ENCODE measurements around the gene PIK3C2G.

The PIK3C2G gene

GRCh38 chr12:18358930-18359329 lies 97.6 kb downstream of the PIK3C2G start:
- H3K4me1 ChIP-seq (ENCODE audit: control extremely low read depth in 1 of 4, control insufficient read depth in 4 of 4, insufficient read depth in 4 of 4, low read length in 3 of 4): no peaks in the 10 kb centered on the region
- no peak for DNase-seq
- H3K4me3 ChIP-seq (ENCODE audit: control insufficient read depth in 1 of 7, extremely low read depth in 1 of 7, insufficient read depth in 4 of 7, low read depth in 2 of 7, low read length in 6 of 7): no peak overlapping the region
- CTCF ChIA-PET: no interaction called here
- no peaks in the 10 kb centered on the region for H3K36me3 ChIP-seq (ENCODE audit: control insufficient read depth in 4 of 4, insufficient read depth in 4 of 4, low read length in 3 of 4)
- POLR2A ChIA-PET: no interaction called here
- H3K27ac ChIP-seq (ENCODE audit: insufficient read depth in 1 of 2, low read depth in 1 of 2, low read length in 2 of 2, poor library complexity in 1 of 2, severe bottlenecking in 2 of 2): no peak overlapping the region
- H3K9me3 ChIP-seq (ENCODE audit: control extremely low read depth in 1 of 5, control insufficient read depth in 4 of 5, insufficient read depth in 2 of 5, low read depth in 1 of 5, low read length in 4 of 5): no peaks in the 10 kb centered on the region
- H3K27me3 ChIP-seq (replicated peaks in 2 of 5; ENCODE audit: control insufficient read depth in 4 of 5, insufficient read depth in 5 of 5, low read length in 4 of 5): no peaks in the 10 kb centered on the region
- 100% methylated on average over 1 of the region's 2 CpGs for WGBS (ENCODE audit: insufficient coverage)

- Histone ChIP-seq H3K27me3 (replicated peaks in 2 of 5; ENCODE audit: control insufficient read depth in 4 of 5, insufficient read depth in 5 of 5, low read length in 4 of 5) (no peaks in the 10 kb centered on the region), H3K4me3 (ENCODE audit: control insufficient read depth in 1 of 7, extremely low read depth in 1 of 7, insufficient read depth in 4 of 7, low read depth in 2 of 7, low read length in 6 of 7) (no peak overlapping the region), H3K27ac (ENCODE audit: insufficient read depth in 1 of 2, low read depth in 1 of 2, low read length in 2 of 2, poor library complexity in 1 of 2, severe bottlenecking in 2 of 2) (no peak overlapping the region), H3K4me1 (ENCODE audit: control extremely low read depth in 1 of 4, control insufficient read depth in 4 of 4, insufficient read depth in 4 of 4, low read length in 3 of 4) (no peaks in the 10 kb centered on the region), H3K9me3 (ENCODE audit: control extremely low read depth in 1 of 5, control insufficient read depth in 4 of 5, insufficient read depth in 2 of 5, low read depth in 1 of 5, low read length in 4 of 5) (no peaks in the 10 kb centered on the region), H3K36me3 (ENCODE audit: control insufficient read depth in 4 of 4, insufficient read depth in 4 of 4, low read length in 3 of 4) (no peaks in the 10 kb centered on the region)
- CTCF ChIA-PET: no interaction called here
- no peak for DNase-seq
- POLR2A ChIA-PET: no interaction called here
These were observed 100.1 kb downstream of the PIK3C2G start for GRCh38 chr12:18361433-18361832.

GRCh38 chr12:18363321-18363720 lies 102.0 kb downstream of the PIK3C2G start:
- ChIA-PET CTCF (no interaction called here), POLR2A (no interaction called here)
- Histone ChIP-seq H3K27me3 (replicated peaks in 2 of 5; ENCODE audit: control insufficient read depth in 4 of 5, insufficient read depth in 5 of 5, low read length in 4 of 5) (no peaks in the 10 kb centered on the region), H3K4me3 (ENCODE audit: control insufficient read depth in 1 of 7, extremely low read depth in 1 of 7, insufficient read depth in 4 of 7, low read depth in 2 of 7, low read length in 6 of 7) (no peak overlapping the region), H3K36me3 (ENCODE audit: control insufficient read depth in 4 of 4, insufficient read depth in 4 of 4, low read length in 3 of 4) (no peaks in the 10 kb centered on the region), H3K27ac (ENCODE audit: insufficient read depth in 1 of 2, low read depth in 1 of 2, low read length in 2 of 2, poor library complexity in 1 of 2, severe bottlenecking in 2 of 2) (no peak overlapping the region), H3K9me3 (ENCODE audit: control extremely low read depth in 1 of 5, control insufficient read depth in 4 of 5, insufficient read depth in 2 of 5, low read depth in 1 of 5, low read length in 4 of 5) (no peaks in the 10 kb centered on the region), H3K4me1 (ENCODE audit: control extremely low read depth in 1 of 4, control insufficient read depth in 4 of 4, insufficient read depth in 4 of 4, low read length in 3 of 4) (no peaks in the 10 kb centered on the region)
- no peak for DNase-seq
- WGBS (ENCODE audit: insufficient coverage): 81% methylated on average over 2 of the region's 2 CpGs

- H3K4me3 ChIP-seq (ENCODE audit: control insufficient read depth in 1 of 7, extremely low read depth in 1 of 7, insufficient read depth in 4 of 7, low read depth in 2 of 7, low read length in 6 of 7): no peak overlapping the region
- WGBS (ENCODE audit: insufficient coverage): 83% methylated on average over 3 of the region's 3 CpGs
- POLR2A ChIA-PET: no interaction called here
- H3K36me3 ChIP-seq (ENCODE audit: control insufficient read depth in 4 of 4, insufficient read depth in 4 of 4, low read length in 3 of 4): no peaks in the 10 kb centered on the region
- DNase-seq: peak in 2 of 3 donors; percentile 7 to 29
- CTCF ChIA-PET: no interaction called here
- no peak overlapping the region for H3K27ac ChIP-seq (ENCODE audit: insufficient read depth in 1 of 2, low read depth in 1 of 2, low read length in 2 of 2, poor library complexity in 1 of 2, severe bottlenecking in 2 of 2)
- H3K27me3 ChIP-seq (replicated peaks in 2 of 5; ENCODE audit: control insufficient read depth in 4 of 5, insufficient read depth in 5 of 5, low read length in 4 of 5): no peaks in the 10 kb centered on the region
- no peaks in the 10 kb centered on the region for H3K4me1 ChIP-seq (ENCODE audit: control extremely low read depth in 1 of 4, control insufficient read depth in 4 of 4, insufficient read depth in 4 of 4, low read length in 3 of 4)
- H3K9me3 ChIP-seq (ENCODE audit: control extremely low read depth in 1 of 5, control insufficient read depth in 4 of 5, insufficient read depth in 2 of 5, low read depth in 1 of 5, low read length in 4 of 5): no peaks in the 10 kb centered on the region
These were observed 107.3 kb downstream of the PIK3C2G start for GRCh38 chr12:18368594-18368993.

- no peak overlapping the region for H3K4me3 ChIP-seq (ENCODE audit: control insufficient read depth in 1 of 7, extremely low read depth in 1 of 7, insufficient read depth in 4 of 7, low read depth in 2 of 7, low read length in 6 of 7)
- H3K27me3 ChIP-seq (replicated peaks in 2 of 5; ENCODE audit: control insufficient read depth in 4 of 5, insufficient read depth in 5 of 5, low read length in 4 of 5): no peaks in the 10 kb centered on the region
- peaks cover 0 to 6% (median 0%) of the 10 kb centered on the region in 5 experiments for H3K9me3 ChIP-seq (ENCODE audit: control extremely low read depth in 1 of 5, control insufficient read depth in 4 of 5, insufficient read depth in 2 of 5, low read depth in 1 of 5, low read length in 4 of 5)
- no peak for DNase-seq
- no peaks in the 10 kb centered on the region for H3K36me3 ChIP-seq (ENCODE audit: control insufficient read depth in 4 of 4, insufficient read depth in 4 of 4, low read length in 3 of 4)
- H3K27ac ChIP-seq (ENCODE audit: insufficient read depth in 1 of 2, low read depth in 1 of 2, low read length in 2 of 2, poor library complexity in 1 of 2, severe bottlenecking in 2 of 2): no peak overlapping the region
- 100% methylated on average over 3 of the region's 6 CpGs for WGBS (ENCODE audit: insufficient coverage)
- ChIA-PET CTCF (no interaction called here), POLR2A (no interaction called here)
- H3K4me1 ChIP-seq (ENCODE audit: control extremely low read depth in 1 of 4, control insufficient read depth in 4 of 4, insufficient read depth in 4 of 4, low read length in 3 of 4): no peaks in the 10 kb centered on the region
These were observed 111.9 kb downstream of the PIK3C2G start for GRCh38 chr12:18373181-18373580.

GRCh38 chr12:18375131-18375530 lies 113.8 kb downstream of the PIK3C2G start:
- H3K36me3 ChIP-seq (ENCODE audit: control insufficient read depth in 4 of 4, insufficient read depth in 4 of 4, low read length in 3 of 4): no peaks in the 10 kb centered on the region
- H3K4me3 ChIP-seq (ENCODE audit: control insufficient read depth in 1 of 7, extremely low read depth in 1 of 7, insufficient read depth in 4 of 7, low read depth in 2 of 7, low read length in 6 of 7): no peak overlapping the region
- no peak for DNase-seq
- no peak overlapping the region for H3K27ac ChIP-seq (ENCODE audit: insufficient read depth in 1 of 2, low read depth in 1 of 2, low read length in 2 of 2, poor library complexity in 1 of 2, severe bottlenecking in 2 of 2)
- H3K27me3 ChIP-seq (replicated peaks in 2 of 5; ENCODE audit: control insufficient read depth in 4 of 5, insufficient read depth in 5 of 5, low read length in 4 of 5): no peaks in the 10 kb centered on the region
- POLR2A ChIA-PET: no interaction called here
- H3K9me3 ChIP-seq (ENCODE audit: control extremely low read depth in 1 of 5, control insufficient read depth in 4 of 5, insufficient read depth in 2 of 5, low read depth in 1 of 5, low read length in 4 of 5): peaks cover 0 to 6% (median 0%) of the 10 kb centered on the region in 5 experiments
- no peaks in the 10 kb centered on the region for H3K4me1 ChIP-seq (ENCODE audit: control extremely low read depth in 1 of 4, control insufficient read depth in 4 of 4, insufficient read depth in 4 of 4, low read length in 3 of 4)
- CTCF ChIA-PET: no interaction called here

- H3K27ac ChIP-seq (ENCODE audit: insufficient read depth in 1 of 2, low read depth in 1 of 2, low read length in 2 of 2, poor library complexity in 1 of 2, severe bottlenecking in 2 of 2): no peak overlapping the region
- no peaks in the 10 kb centered on the region for H3K27me3 ChIP-seq (replicated peaks in 2 of 5; ENCODE audit: control insufficient read depth in 4 of 5, insufficient read depth in 5 of 5, low read length in 4 of 5)
- H3K36me3 ChIP-seq (ENCODE audit: control insufficient read depth in 4 of 4, insufficient read depth in 4 of 4, low read length in 3 of 4): no peaks in the 10 kb centered on the region
- ChIA-PET POLR2A (no interaction called here), CTCF (no interaction called here)
- H3K9me3 ChIP-seq (ENCODE audit: control extremely low read depth in 1 of 5, control insufficient read depth in 4 of 5, insufficient read depth in 2 of 5, low read depth in 1 of 5, low read length in 4 of 5): peaks cover 0 to 6% (median 0%) of the 10 kb centered on the region in 5 experiments
- DNase-seq: no peak
- no peaks in the 10 kb centered on the region for H3K4me1 ChIP-seq (ENCODE audit: control extremely low read depth in 1 of 4, control insufficient read depth in 4 of 4, insufficient read depth in 4 of 4, low read length in 3 of 4)
- no peak overlapping the region for H3K4me3 ChIP-seq (ENCODE audit: control insufficient read depth in 1 of 7, extremely low read depth in 1 of 7, insufficient read depth in 4 of 7, low read depth in 2 of 7, low read length in 6 of 7)
- 100% methylated on average over 2 of the region's 2 CpGs for WGBS (ENCODE audit: insufficient coverage)
These were observed 114.3 kb downstream of the PIK3C2G start for GRCh38 chr12:18375583-18375982.

All from common myeloid progenitor, CD34-positive (primary cell).